ENCODE data around the gene KAT14.
"Not testable (repeated sequence)": the region's sequence is repeated elsewhere in the genome, so short reads cannot be mapped to it uniquely, and the experiment has no call there.

GRCh38 chr20:18088298-18088697 lies 49.4 kb upstream of the KAT14 start:
- TF ChIP-seq, protein P1, sequence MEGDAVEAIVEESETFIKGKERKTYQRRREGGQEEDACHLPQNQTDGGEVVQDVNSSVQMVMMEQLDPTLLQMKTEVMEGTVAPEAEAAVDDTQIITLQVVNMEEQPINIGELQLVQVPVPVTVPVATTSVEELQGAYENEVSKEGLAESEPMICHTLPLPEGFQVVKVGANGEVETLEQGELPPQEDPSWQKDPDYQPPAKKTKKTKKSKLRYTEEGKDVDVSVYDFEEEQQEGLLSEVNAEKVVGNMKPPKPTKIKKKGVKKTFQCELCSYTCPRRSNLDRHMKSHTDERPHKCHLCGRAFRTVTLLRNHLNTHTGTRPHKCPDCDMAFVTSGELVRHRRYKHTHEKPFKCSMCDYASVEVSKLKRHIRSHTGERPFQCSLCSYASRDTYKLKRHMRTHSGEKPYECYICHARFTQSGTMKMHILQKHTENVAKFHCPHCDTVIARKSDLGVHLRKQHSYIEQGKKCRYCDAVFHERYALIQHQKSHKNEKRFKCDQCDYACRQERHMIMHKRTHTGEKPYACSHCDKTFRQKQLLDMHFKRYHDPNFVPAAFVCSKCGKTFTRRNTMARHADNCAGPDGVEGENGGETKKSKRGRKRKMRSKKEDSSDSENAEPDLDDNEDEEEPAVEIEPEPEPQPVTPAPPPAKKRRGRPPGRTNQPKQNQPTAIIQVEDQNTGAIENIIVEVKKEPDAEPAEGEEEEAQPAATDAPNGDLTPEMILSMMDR (IDR thresholded peaks at IDR 0.05): not testable (repeated sequence)
- TF ChIP-seq POLR2A (IDR thresholded peaks at IDR 0.05): not testable (repeated sequence)
